ACHN (cell line): ENCODE measurements around the gene FGB.
A peak's percentile ranks its signal among the peaks of the same experiment; 100 is the strongest.

Experiments
- DNase-seq: peaks from one replicate; pipeline ENCODE4 v3.0.0-alpha.2; 2015
- in situ Hi-C: cut with HindIII; loops from 2 replicates; pipeline ENCODE4 v1.10.0; 2017; ENCODE audit warnings: low sequenced_read_pairs, low pct_ligation_motif_present, low pct_unique_long_range_greater_than_20kb

The FGB gene

DNA sequence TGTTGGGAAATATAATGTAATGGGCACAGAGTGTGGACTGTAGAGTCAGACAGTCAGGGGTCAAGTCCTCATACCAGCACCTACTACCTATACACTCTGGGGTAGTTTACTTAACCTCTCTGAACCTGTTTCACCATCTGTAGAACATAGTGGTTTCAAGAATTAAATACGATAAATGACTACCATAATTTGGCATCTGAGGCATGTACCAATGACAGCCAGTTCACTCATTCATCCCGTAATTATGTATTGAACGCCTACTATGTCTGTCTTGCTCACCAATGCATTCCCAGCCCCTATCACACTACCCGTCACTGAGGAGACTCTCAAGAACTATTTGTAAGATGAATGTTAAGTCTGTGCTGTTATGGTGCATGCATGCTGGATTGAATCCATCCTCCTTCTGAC lies 2.0 kb upstream of the FGB start:
- in situ Hi-C loops, result no loop called here
- peak; percentile 28 for DNase-seq

DNA sequence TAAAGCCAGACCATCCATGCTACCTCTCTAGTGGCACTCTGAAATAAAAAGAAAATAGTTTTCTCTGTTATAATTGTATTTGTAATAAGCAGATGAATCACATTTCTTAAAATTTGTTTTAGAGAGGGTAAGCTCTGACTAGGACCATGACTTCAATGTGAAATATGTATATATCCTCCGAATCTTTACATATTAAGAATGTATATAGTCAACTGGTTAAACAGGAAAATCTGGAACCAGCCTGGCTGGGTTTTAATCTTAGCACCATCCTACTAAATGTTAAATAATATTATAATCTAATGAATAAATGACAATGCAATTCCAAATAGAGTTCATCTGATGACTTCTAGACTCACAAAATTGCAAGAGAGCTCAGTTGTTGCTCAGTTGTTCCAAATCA lies 1.5 kb downstream of the FGB start:
- in situ Hi-C loops, result no loop called here
- no peak for DNase-seq

DNA sequence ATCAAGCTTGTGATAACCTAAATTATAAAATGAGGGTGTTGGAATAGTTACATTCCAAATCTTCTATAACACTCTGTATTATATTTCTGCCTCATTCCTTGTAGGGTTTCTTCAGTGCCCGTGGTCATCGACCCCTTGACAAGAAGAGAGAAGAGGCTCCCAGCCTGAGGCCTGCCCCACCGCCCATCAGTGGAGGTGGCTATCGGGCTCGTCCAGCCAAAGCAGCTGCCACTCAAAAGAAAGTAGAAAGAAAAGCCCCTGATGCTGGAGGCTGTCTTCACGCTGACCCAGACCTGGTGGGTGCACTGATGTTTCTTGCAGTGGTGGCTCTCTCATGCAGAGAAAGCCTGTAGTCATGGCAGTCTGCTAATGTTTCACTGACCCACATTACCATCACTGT lies 2.9 kb downstream of the FGB start:
- no peak for DNase-seq
- in situ Hi-C loops, result no loop called here

DNA sequence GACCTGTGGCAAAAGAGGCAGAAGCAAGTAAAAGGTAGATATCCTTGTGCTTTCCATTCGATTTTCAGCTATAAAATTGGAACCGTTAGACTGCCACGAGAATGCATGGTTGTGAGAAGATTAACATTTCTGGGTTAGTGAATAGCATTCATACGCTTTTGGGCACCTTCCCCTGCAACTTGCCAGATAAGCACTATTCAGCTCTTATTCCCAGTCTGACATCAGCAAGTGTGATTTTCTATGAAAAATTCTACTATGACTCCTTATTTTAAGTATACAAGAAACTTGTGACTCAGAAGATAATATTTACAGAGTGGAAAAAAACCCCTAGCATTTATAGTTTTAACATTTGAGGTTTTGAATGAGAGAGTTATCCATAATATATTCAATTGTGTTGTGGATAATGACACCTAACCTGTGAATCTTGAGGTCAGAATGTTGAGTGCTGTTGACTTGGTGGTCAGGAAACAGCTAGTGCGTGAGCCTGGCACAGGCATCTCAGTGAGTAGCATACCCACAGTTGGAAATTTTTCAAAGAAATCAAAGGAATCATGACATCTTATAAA lies 3.9 kb downstream of the FGB start:
- in situ Hi-C loops, result no loop called here
- no peak for DNase-seq

DNA sequence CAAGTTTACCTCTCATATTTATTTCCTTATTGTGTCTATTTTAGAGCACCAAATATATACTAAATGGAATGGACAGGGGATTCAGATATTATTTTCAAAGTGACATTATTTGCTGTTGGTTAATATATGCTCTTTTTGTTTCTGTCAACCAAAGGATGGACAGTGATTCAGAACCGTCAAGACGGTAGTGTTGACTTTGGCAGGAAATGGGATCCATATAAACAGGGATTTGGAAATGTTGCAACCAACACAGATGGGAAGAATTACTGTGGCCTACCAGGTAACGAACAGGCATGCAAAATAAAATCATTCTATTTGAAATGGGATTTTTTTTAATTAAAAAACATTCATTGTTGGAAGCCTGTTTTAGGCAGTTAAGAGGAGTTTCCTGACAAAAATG lies 6.2 kb downstream of the FGB start:
- in situ Hi-C loops, result no loop called here
- DNase-seq, result no peak

DNA sequence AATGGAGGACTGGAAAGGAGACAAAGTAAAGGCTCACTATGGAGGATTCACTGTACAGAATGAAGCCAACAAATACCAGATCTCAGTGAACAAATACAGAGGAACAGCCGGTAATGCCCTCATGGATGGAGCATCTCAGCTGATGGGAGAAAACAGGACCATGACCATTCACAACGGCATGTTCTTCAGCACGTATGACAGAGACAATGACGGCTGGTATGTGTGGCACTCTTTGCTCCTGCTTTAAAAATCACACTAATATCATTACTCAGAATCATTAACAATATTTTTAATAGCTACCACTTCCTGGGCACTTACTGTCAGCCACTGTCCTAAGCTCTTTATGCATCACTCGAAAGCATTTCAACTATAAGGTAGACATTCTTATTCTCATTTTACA lies 6.8 kb downstream of the FGB start:
- in situ Hi-C loops, result no loop called here
- no peak for DNase-seq

DNA sequence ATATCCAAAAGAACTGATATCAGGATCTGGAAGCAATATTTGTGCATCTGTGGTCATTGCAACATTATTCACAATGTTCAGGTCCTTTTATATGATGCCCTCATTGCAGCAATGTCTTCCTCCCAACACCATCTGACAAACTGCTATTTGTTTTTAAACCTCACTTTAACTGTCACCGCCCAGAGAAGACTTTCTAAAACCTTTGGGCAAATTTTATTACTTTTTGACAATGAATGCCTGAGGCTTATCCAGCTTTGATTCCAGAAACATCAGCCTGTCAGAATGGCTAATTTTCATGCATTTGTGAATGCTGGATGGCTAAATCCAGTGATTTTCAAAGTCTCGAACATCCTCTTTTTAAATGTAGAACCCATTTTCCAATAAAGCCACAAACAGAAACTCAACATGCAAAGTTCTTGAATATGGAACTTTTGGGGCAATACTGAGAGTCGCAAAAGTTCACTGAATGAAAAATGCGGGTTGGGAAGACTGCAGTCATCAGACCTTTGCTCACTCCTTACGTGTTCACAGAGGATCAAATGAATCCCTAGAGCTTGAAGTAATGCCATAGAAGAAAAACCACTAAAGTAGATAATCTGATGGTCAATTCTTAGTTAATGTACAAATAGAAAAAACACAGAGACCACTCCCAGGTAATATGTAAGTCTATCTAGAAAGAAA lies 10.5 kb downstream of the FGB start:
- in situ Hi-C loops, result no loop called here
- no peak for DNase-seq

DNA sequence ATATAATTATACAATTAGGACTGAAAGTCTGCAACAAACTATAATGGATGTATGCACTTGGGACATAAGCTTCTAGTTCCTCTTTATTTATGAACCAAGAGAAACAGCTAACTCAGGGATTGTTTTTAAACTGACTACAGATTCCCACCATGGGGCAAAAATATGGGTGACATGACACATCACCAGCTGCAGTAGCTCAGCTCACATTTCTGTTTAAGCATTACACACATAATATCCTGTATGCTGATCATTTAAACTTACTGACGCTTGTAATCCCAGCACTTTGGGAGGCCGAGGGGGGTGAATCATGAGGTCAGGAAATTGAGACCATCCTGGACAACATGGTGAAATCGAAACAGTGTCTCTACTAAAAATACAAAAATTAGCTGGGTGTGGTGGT lies 11.5 kb downstream of the FGB start:
- in situ Hi-C loops, result no loop called here
- no peak for DNase-seq

DNA sequence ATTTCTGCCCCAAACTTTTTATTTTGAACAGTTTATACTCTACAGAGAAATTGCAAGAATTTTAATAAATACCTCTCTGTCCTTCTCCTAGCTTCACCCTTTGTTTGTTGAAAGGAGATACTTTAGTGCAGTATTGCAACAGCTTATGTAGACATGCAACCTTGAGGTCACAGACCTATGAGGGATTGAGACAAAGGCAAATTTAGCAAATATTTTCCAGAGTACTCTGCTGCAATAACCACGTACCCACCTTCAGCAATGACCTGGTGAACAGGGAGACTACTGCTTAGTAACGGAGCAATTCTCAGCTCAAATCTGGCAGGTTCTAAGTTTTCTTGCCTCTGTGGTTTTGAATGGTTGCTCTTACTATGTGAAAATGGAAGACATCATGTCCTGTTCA lies 14.5 kb downstream of the FGB start:
- no peak for DNase-seq
- in situ Hi-C loops, result no loop called here

DNA sequence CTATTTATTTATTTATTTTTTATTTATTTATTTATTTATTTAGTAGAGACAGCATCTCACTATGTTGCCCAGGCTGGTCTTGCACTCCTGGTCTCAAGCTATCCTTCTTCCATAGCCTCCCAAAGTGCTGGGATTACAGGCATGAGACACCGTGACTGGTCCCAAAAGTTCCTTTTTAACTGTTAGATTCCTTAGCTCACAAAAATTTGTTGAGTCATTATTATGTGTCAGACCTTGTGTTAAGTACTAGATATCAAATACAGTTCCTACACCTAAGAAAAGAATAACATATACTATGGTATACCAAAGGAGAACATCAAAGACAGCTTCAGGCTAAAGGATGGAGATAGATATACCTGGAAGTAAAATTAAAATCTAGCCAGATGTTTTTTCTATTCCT lies 16.1 kb downstream of the FGB start:
- DNase-seq, result no peak
- in situ Hi-C loops, result no loop called here

DNA sequence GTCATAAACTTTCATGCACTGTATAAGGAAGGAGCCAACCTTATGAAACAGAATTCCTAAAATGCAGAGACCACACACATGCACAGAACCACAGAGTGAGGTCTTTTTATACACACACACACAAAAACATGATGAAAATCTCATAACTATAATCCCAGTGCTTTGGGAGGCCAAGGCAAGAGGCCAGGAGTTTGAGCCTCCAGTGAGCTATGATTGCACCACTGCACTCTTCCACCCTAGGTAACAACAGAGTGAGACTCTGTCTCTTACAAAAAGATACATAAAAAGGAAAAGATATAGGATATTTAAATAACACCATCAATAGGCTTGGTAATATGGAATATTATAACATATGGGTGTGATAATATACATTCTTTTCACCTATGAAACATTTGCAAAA lies 17.1 kb downstream of the FGB start:
- in situ Hi-C loops, result no loop called here
- DNase-seq, result no peak

DNA sequence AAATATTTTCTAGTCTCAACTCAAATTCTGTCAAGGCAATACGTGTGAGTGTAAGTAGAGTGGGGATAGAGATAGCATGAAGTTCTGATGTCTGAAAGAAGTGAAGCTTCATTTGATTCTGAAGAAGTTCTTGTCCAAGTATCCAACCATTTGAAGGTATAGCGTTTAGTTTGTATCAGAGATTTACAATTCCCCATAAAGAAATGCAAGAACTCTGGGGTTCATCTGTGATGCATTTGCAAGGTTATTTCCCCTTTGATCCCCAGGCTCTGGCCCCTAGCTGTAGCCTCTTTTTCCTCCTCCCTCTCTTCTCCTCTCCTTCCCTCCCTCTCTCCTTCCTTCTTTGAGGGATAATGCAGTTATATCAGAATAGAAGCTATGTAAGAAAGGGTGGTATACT lies 19.9 kb downstream of the FGB start:
- DNase-seq, result no peak
- in situ Hi-C loops, result no loop called here

DNA sequence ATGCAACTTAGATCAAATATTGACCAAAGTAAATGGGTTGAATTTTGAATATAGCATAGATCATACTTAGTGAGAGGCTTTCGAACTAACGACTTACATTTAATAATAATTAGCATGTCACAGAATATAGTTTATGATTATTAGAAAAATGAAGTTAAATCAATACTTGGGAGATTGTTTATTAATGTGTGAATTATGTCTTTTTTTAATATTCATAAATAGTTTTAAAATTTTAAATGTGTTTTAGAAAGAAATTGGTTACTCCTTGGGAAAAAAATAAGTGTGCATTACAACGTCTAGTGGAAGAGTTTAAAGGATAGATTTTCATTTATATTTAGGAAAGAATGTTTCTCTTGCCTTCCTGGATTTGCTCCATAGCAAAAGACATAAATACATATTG lies 20.4 kb downstream of the FGB start:
- no peak for DNase-seq
- in situ Hi-C loops, result no loop called here

DNA sequence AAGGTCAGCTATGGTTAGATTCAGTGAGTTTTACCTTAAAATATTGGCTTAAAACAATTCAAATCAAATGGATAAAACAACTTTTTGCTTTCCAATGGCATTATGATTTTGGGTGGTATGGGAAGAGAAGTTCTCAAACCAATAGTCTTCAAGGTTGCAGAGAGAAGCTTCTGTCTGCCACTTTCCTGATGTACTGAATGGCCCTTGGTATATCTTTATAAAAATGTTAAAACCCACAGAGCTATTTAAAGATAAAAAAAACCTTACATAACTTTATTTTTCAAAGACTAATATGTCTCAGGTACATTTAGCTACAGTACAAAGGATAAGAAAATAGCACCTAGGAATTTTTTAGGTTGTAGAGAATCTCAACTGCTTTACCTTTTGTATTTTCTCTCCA lies 20.9 kb downstream of the FGB start:
- in situ Hi-C loops, result no loop called here
- no peak for DNase-seq

DNA sequence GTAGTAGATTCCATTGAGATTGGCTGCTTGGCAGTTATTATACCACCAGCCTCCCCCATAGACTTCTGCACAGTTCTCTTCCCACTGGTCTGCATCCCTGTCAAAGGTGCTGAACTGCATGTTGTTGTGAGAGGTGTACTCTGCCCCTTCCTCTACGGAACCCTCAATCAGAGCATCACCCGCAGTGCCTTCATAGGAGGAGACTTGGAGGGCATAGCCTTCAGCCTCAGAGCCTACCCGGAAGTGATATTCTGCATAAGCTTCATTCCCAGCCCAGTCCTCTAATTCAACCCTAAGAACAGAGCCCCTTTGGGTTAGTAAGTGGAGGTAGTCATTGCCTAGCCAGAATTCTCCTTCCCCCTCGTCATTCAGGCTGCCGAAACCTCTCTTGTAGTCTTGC lies 21.4 kb downstream of the FGB start:
- in situ Hi-C loops, result no loop called here
- no peak for DNase-seq

DNA sequence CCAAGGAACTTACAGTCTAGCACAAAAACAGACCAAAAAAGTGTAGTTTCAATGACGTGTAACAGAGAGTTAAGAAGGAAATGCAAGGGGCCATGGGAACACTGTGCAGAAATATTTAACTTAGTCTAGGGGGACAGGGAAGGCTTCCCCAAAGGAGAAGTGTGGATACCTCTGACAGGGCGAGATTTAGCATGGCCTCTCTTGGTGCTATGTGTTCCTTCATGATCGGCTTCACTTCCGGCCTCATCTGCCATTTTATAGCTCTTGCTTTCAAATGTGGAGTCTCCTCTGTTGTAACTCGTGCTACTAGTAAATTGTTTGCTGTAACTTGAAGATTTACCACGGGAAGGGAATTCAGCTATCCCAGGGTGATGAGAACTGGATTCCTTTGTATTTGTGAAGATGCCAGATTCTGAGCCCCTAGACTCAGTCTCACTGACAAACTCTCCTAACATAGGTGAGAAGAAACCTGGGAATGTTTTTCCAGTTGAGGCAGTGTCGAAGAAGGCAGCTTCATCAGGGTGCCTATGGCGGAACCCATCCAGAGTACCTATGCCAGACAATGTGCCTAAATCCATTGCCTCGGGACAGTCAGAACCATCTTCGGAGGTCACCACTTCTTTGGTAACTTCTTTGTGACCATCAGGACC lies 22.7 kb downstream of the FGB start:
- in situ Hi-C loops, result no loop called here
- no peak for DNase-seq

DNA sequence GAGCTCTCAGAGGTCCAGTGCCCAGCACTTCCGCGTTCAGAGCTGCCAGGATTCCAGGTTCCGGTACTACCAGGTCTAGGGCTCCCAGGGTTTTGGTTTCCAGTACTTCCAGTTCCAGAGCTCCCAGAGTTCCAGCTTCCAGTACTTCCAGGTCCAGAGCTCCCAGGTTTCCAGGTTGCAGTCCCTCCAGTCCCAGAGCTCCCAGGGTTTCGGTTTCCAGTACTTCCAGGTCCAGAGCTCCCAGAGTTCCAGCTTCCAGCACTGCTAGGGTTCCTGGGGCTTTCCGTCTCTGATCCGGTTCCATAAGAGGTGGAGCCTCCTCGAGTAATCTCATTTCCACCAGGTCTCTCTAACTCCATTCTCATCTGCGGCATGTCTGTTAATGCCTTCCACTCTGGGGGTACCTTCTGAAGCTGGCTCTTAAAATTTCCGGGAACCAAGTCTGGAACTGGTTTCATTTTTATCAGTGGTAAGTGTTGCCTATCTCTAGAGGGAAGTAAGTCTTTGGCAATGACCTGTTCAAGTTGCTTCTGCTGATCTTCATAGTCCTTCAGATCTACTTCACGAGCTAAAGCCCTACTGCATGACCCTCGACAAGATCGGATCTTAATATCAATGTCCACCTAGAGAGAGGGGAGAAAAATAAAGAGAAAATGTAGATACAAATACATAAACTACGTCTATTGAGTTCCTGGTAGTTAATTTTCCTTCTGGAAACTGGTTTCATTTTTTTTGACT lies 23.7 kb downstream of the FGB start:
- in situ Hi-C loops, result no loop called here
- DNase-seq, result no peak

DNA sequence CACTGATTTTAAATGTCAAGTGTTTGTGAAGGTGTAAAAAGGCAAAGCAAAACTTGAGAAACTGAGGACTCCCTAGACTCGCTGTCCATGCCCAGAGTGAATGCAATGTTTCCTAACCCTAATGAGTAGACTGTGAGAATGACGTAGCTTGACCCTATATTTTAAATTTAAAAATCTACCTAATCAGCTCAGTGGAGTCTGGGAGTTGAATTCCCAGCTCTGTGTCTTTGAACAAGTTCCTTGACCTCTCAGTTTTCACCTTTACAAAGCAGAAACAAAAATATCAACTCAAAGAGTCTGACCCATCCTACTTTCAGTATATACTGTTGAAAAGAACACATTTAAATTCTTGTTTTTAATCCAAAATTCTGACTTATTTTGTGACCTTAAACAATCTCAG lies 25.4 kb downstream of the FGB start:
- DNase-seq, result no peak
- in situ Hi-C loops, result no loop called here

DNA sequence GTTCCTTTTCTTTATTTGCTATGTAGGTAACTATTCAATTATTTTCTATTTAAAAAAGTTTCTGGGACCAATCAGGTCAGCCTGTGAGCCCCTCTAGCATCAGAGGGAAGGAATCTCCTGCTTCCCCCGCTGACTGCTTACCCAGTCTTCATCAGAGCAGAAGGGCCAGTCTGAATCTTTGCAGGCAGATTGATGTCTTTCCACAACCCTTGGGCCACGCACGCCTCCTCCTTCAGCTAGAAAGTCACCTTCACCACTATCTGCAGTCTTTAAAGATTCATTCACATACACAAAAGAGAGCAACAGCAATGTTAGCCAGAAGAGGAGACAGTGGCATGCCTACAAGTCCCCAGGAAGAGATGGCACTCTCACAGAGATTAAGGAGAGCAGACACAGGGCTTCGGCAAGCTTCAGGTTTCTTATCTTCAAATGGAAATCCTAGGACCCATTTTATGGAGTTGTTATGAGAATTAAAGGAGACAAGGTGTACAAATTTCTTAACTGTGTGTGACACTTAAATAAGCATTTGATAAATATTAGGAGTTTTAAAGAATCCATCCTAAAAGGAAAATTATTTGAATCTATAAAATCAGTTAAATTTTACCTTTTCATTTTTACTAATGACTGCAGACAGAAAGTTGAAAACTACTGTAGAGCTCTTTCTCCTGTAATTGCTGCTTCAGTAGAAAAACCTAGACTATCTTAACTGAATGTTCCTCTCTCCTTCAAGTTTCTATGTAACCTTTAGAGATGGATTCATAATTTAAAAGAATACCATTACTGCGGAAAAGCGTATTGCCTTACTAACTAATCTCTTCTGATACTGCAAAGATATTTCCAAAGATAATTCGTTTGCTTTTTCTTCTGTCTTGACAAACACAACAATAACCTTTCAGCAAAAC lies 26.7 kb downstream of the FGB start:
- in situ Hi-C loops, result no loop called here

More for the DNA sequence above, 26.7 kb downstream of the FGB start:
- DNase-seq, result no peak
